Measurements from ENCODE around the gene MAGI1.
A peak's percentile ranks its signal among the peaks of the same experiment; 100 is the strongest.

MAGI1 gene

DNA sequence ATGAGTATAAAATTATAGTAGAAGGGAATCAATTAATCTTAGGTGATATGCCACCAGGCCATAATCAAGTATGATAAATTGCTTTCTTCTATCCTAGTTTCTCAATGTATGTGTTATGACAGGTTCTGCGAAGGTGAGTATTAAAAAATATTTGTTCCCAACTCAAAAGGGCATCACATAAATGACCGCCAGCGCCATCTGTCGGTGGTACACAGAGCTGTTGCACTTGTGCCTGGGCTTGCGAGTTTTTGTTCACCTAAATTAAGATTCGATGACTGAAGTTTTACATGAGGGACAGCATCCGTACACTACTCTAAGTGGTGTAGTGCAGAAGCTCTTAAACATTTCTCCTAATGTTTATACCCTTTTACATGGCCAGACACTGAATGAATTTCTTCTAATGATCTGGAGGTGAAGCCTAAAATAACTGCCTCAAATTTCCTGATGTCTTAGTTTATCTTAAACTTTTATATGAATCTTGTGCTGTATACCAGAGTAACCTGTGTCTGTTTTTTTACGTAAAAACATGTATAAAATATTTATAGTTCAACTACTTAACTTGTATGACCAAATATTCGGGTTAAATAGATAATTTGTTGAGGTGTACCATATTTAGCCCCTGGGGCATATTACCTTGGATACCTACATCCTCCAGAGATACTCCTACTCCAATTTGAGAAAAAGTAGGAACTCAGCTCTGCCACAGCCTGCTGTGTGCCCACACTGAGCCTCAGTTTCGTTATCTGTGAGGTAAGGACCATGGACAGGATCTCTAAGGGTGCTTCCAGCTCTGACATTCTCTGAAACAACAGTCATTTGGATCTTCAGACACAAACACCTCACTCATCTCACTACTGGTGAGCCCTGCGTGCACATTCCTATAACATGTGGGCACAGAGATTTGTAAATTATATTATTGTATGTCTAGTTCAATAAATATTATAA, 365.6 kb downstream of the MAGI1 start:
- peak in 39 of 56 donors; percentile 1 to 82 (median 19) for DNase-seq

- DNase-seq = no peak
These were observed 366.7 kb downstream of the MAGI1 start for GRCh38 chr3:65672061-65672460.

DNA sequence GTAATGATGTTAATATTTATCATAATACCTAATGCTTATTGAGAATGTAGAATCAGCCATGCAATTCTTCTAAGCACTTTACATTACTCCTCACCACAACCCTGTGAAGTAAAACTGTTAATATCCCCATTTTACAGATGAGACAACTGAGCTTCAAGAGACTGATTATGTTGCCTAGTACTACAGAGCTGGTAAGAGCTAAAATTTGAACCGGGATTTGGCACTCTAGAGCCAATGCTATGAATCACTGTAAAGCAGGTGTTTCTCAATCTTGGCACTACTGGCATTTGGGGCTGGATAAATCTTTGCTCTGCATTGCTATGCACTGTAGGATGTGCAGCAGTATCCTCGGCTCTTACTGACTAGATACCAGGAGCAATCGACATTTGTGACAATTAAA, 367.7 kb downstream of the MAGI1 start:
- DNase-seq = no peak

GRCh38 chr3:65669163-65669875, 369.4 kb downstream of the MAGI1 start:
- no peak for DNase-seq

DNA sequence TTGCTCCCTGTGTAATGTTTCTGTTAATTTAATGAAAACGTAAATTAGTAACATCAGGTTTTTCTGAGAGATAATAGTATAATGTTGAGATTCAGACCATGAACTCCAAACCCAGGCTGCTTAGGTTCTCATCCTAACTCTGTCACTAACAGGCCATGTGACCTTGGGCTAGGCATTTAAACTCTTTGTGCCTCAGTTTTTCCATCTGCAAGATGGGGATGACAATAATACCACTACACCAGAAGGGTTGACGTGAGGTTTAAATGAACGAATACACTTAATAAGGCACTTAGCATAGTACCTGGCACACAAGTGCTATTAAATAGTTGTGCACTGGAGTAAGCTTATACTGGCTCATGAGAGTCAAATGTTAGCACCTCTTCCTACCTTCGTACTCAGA, 370.8 kb downstream of the MAGI1 start:
- no peak for DNase-seq

- DNase-seq = no peak
These were observed 372.1 kb downstream of the MAGI1 start for GRCh38 chr3:65666448-65667091.

DNA sequence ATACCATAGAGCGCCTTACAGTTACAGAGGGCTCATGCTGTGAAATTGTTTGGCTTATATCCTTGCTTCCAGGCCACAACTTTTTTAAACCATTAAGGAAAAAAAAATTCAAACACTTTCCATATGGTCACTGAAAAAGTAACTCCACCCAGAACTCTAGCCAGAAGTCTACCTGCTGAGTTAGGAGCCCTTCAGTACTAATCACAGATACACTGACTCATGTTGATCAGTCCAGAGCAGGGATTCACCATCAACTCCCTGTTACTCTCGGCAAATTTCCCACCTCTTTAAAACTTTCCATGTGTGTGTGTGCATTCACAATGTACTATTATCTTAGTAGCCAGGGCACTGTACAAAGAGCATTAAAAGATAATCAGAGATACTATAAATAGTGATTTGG, 372.8 kb downstream of the MAGI1 start:
- DNase-seq = no peak

DNA sequence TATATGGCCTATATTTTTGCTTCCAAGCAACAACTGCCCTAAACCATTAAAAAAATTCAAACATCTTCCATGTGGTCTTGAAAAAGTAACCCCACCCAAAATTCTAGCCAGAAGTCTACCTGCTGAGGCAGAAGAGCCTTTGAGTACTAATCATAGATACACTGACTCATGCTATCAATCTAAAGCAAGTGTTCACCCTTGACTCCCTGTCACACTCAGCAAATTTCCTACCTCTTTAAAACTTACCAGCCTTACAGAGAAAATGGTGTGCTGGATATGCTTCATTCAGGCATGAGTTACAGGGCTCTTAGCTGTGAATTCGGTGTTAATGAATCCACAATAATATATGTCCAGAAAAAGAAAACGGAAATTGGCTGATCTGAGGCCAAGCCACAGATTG, 373.8 kb downstream of the MAGI1 start:
- DNase-seq = no peak

DNA sequence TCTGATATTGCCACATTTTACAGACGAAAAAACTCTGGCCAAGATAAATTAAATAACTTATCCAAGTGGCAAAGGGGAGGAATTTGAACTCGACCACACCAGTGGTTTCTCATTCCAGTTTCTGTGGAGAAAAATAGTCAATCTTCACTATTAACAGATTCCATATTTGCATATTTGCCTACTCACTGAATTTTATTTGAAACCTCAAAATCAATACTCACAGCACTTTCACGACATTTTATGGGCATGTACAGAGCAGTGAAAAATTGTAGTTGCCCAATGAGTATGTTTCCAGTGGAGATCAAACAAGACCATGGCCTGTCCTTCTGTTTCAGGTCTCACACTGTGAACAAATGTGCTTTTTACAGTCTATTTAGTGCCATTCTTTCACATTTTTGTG, 374.3 kb downstream of the MAGI1 start:
- DNase-seq = no peak

- DNase-seq = no peak
These were observed 376.6 kb downstream of the MAGI1 start for GRCh38 chr3:65662095-65662494.

GRCh38 chr3:65660000-65660598, 378.6 kb downstream of the MAGI1 start:
- DNase-seq = no peak

DNA sequence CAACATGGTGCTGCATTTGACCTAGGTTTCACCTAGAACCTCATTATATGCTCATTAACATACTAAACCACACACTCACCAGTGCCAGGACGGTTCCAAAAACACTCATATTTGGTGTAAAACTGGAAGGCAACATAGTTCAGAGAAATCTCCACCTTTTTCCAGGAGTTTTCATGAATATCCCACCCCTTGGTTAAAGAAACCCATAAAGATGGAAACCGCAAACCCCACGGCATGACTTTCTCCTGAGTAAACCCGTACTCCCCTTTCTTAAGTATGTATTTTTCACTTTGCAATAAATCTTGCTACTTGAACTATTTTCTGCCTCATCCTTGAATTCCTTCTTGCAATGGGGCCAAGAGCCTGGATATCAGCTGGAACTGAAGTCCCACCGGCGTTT, 379.3 kb downstream of the MAGI1 start:
- DNase-seq = no peak

DNA sequence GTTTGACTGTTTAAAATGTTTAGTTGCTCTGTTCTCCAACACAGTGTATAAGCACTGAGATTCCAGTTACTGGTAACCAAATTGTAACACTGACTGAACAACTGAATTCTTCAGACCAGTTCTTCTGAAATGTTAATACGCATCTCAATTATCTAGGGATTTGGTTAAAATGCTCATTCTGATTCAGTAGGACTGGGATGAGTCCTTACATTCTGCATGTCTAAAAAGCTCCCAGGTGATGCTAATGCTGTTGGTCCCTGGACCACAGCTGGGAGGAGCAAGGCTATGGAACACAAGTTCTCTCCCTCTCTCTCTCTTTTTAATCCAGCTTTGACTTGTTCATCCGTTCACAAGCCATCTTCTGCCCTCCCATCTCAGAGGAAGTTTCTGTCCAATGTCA, 380.3 kb downstream of the MAGI1 start:
- no peak for DNase-seq

- no peak for DNase-seq
These were observed 383.7 kb downstream of the MAGI1 start for GRCh38 chr3:65655061-65655460.

GRCh38 chr3:65653731-65654130, 385.0 kb downstream of the MAGI1 start:
- DNase-seq = no peak

GRCh38 chr3:65650247-65650646, 388.5 kb downstream of the MAGI1 start:
- DNase-seq = no peak

GRCh38 chr3:65647369-65647768, 391.3 kb downstream of the MAGI1 start:
- DNase-seq = no peak

- DNase-seq = peak in 6 of 56 donors; percentile 3 to 48 (median 8)
These were observed 395.8 kb downstream of the MAGI1 start for GRCh38 chr3:65642883-65643282.

GRCh38 chr3:65641777-65642176, 396.9 kb downstream of the MAGI1 start:
- no peak for DNase-seq

- no peak for DNase-seq
These were observed 397.7 kb downstream of the MAGI1 start for GRCh38 chr3:65641045-65641444.

GRCh38 chr3:65639444-65639843, 399.3 kb downstream of the MAGI1 start:
- no peak for DNase-seq

DNA sequence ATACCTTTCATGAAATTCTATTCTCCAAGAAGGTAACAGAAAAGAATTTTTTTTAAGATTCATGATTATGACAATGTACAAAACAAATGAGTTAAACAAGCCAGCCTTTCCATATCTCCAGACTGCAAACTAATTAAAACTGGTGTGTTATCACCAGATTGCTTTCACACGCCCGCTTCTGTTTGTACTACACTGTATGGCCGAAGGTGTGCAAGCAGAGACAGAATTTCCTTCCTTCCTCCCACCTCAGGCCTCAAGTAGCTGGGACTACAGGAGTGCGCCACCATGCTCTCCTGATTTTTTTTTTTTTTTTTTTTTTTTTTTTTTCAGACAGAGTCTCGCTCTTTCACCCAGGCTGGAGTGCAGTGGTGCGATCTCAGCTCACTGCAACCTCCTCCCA, 400.4 kb downstream of the MAGI1 start:
- no peak for DNase-seq
